Right lung (tissue), 5 donors: ENCODE data around the gene PECR. TPM values are rescaled to one million over a fixed set of nuclear protein-coding genes. Genes with fewer than 3 reads are reported as not detected.
"Not testable (repeated sequence)": the region's sequence is repeated elsewhere in the genome, so short reads cannot be mapped to it uniquely, and the experiment has no call there.

Experiments
- DNase-seq, 2 donors: peaks; one replicate each; pipeline ENCODE4 v3.0.0-alpha.2; 2013
- polyA plus RNA-seq, 5 donors: library from polyadenylated mRNA; unstranded; fragments of 120-200 nt; gene quantifications; one replicate each; pipeline versions ENCODE4 v1.2.1 to v1.2.3, GENCODE V29; 2013; ENCODE audit warnings: inconsistent platforms in 1 of 5, low replicate concordance in 1 of 5; ENCODE audit not compliant: insufficient read length in 5 of 5, insufficient read depth in 1 of 5

The PECR gene
- polyA plus RNA-seq, 5 donors: 8.4 to 12.9 (median 12.2) TPM

DNA sequence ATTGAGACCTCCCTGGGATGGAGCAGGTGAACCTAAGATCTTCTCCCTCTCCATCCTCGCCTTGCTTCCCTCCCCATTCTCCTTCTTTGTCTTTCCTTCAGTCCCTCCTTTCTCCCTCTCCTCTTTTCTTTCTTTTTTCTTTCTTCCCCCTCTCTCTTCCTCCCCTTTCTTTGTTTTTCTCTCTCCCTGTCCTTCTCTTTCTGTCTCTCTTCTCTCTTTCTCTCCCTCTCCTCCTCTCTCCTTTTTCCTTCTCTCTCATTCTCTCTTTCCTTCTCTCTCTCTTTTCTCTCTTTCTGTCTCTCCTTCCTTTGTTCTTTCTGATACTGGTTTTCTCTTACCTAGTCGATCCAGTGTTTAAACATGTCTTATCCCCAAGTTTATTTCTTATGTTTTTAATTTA is 78.9 kb downstream of the PECR start:
- DNase-seq: no peak

DNA sequence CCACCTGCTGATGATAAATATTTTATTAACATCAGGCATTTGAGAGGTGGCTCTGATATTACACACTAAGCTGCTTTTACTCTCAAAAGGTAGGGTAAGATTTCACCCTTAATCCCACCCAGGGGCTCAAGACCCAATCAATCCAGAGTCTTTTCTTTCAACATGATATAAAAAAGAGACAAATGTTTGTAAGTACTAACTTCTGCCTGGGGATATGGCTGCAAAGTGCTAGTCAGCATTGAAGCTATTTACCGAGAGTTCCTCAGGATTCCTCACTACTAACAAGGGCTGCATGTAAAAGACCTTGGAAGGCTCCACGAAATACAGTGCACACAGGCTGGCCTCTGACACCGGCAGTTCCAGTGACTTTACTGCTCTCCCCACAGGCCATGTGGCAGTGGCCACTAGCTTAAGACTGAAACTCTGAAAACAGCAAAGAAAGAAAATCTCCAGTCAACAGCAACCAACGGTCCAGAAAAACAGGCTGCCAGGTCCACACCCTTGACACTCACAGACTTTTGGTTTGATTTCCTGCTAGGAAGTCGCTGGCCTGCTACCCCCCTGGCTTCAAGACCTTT is 79.4 kb downstream of the PECR start:
- no peak for DNase-seq

DNA sequence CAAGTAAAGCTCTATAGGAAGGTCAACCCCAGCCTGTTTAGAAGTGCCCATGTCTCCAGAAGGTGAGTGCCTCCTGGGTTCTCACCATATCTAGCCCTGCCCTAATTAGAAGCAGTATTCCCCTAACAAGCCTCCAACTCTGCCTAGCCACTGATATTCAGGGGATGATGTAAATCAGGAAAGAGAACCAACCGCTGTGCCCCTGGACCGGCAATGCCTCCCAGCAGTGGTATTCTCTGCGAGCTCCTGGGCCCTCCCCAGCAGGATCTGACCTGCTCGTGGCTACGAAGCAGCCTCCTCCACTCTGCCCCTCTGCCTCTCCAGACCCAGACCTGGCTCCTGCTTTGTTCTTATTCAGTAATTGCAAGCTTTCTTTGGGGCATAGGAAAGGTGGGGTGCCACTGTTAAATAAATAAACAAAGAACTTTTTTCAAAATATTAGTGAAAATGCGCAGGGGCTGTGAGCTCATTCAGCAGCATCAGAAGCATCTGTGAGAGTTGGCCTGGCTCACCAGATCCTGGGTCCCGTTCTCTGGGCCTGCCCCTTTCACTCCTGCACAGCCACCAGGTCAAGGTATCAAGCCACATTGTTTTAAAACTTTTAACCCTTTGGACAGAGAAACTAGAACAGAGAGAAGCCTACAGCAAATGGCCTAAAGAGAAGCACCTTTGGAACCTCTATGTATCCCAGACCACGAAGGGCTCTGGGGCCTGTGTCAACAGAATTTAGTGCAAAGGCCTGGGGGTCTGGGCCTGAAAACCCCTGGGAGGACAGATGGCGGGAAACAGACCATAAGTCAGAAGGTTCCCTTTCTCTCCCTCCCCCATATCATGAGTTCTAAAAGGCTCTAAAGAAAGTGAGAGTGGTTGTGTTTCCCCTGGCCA is 80.2 kb downstream of the PECR start:
- DNase-seq: no peak

DNA sequence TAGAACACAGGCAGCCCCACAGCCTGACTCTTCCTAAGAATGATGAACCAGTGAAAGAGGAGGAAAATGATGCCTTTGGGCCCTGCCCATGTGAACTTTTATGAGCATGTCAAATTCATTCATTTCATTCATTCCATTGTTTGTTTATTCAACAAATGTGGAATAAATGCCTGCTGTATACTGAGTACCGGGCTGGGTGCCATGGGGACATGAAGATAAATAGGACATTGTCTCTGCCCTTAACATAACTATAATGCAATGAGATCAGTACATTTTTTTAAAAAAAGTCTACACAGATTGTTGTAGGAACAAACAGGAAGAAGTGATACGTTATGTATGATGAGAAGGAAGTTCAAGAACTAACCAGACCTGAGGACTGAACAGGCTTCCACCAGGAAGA is 83.0 kb downstream of the PECR start:
- no peak for DNase-seq

DNA sequence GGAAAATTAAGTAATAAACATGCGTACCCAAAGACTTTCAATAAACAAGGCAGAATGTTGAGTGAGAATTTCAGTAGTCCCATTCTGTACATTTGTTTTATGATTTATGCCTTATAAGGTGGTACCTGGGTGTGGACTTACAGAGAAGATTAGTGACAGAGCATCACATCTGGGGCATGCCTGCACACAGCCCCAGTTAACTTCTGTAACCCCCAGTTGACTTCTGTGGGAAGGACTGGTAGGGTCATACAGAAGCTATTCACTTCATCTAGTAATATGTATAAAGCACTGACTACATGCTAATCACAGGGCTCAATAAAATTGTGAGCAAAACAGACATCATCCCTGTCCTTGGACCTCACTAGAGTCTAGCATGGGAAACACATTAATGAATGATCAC is 84.4 kb downstream of the PECR start:
- DNase-seq: no peak

DNA sequence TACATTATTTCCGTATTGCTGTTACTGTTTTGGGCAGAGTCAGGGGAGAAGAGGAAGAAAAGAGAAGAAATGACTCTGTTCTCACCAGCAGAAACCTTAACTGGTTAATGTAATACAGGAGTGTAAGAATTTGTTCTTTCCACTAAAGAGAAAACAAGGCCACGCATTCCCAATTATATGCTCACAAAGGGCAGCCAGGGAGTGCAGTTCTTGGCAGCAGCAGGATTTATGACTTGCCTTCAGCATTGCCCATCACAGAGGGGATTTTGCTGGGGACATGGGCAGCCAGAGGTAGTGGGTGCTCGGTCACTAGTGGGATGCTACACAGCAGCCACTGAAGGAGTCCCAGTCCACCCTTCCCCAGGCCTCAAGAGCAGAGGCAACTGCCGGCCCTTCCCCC is 86.7 kb downstream of the PECR start:
- DNase-seq: no peak

DNA sequence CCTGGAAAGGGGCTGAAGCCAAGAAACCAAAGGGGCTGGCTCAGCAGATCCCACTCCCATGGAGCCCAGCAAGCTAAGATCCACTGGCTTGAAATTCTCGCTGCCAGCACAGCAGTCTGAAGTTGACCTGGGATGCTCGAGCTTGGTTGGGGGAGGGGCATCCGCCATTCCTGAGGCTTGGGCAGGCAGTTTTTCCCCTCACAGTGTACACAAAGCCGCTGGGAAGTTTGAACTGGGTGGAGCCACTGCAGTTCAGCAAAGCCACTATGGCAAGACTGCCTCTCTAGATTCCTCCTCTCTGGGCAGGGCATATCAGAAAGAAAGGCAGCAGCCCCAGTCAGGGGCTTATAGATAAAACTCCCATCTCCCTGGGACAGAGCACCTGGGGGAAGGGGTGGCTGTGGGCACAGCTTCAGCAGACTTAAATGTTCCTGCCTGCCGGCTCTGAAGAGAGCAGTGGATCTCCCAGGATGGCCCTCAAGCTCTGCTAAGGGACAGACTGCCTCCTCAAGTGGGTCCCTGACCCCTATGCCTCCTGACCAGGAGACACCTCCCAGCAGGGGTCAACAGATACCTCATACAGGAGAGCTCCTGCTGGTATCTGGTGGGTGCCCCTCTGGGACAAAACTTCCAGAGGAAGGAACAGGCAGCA is 92.9 kb downstream of the PECR start:
- DNase-seq: not testable (repeated sequence)

Other genes with a start within 250 kb of the PECR start
- 10 to 100 TPM; 12.4 to 17.9 (median 14.7) TPM for gene MREG, start 68.3 kb downstream of the PECR start, polyA plus RNA-seq
- 1 to 10 TPM in 2 of 5 donors, under 1 TPM in 3; 0.73 to 1.2 (median 0.98) TPM for gene TMEM169, start 110 bp upstream of the PECR start, polyA plus RNA-seq
- gene XRCC5, start 27.5 kb upstream of the PECR start, polyA plus RNA-seq: 100 to 1,000 TPM; 229 to 380 (median 295) TPM